PC-9 (cell line): ENCODE results near the gene TCF4. TPM values are rescaled to one million over a fixed set of nuclear protein-coding genes. Genes with fewer than 3 reads are reported as not detected.

Source experiments
- BruUV-seq: library from RNA; stranded (reverse); fragments of 400-500 nt; replicated peaks from 2 replicates; lab custom pipeline; 2021; lab: Mats Ljungman, UMichigan
- CTCF ChIA-PET: fragments of 300-600 bp; sonication (Branson Sonifier 250); formaldehyde crosslinking; loops from one replicate; lab custom pipeline; 2022; ENCODE audit warnings: antibody characterized with exemption; lab: Charles Lee
- POLR2A ChIA-PET: fragments of 300-600 bp; sonication (Branson Sonifier 250); formaldehyde crosslinking; loops from one replicate; lab custom pipeline; 2022; ENCODE audit warnings: antibody characterized with exemption; ENCODE audit not compliant: unreplicated experiment; lab: Charles Lee
- DNase-seq, 2 experiments: peaks; one replicate each; pipeline versions ENCODE4 v3.0.0 to v3.0.0-alpha.2; 2015 to 2022; ENCODE audit warnings: mixed read lengths in 1 of 2
- H2AFZ ChIP-seq: fragments of 200-600 bp; sonication (generic); 2 replicates; pipeline ENCODE4 v1.8.1; 2017; ENCODE audit warnings: antibody characterized with exemption
- H3F3A ChIP-seq: fragments of 200-600 bp; sonication (generic); 2 replicates; pipeline ENCODE4 v1.8.1; 2017; ENCODE audit warnings: antibody characterized with exemption, mild to moderate bottlenecking, low read depth; ENCODE audit not compliant: insufficient read depth
- H3K27ac ChIP-seq: fragments of 200-600 bp; sonication (generic); 2 replicates; pipeline ENCODE4 v1.6.1; 2016; ENCODE audit warnings: mixed run types
- H3K27me3 ChIP-seq: fragments of 200-600 bp; sonication (generic); 2 replicates; pipeline ENCODE4 v1.6.1; 2016; ENCODE audit warnings: low read depth, mixed run types; ENCODE audit not compliant: insufficient read depth
- H3K36me3 ChIP-seq: fragments of 200-600 bp; sonication (generic); 2 replicates; pipeline ENCODE4 v1.6.1; 2016; ENCODE audit warnings: low read depth, mixed run types
- H3K4me1 ChIP-seq: fragments of 200-600 bp; sonication (generic); replicated peaks from 2 replicates; pipeline ENCODE4 v1.6.1; 2016; ENCODE audit warnings: mixed run types; ENCODE audit not compliant: insufficient read depth
- H3K4me2 ChIP-seq: fragments of 200-600 bp; sonication (generic); 2 replicates; pipeline ENCODE4 v1.6.1; 2017; ENCODE audit warnings: mixed run types
- H3K4me3 ChIP-seq: fragments of 200-600 bp; sonication (generic); 2 replicates; pipeline ENCODE4 v1.6.1; 2016; ENCODE audit warnings: mixed run types
- H3K79me2 ChIP-seq: fragments of 200-600 bp; sonication (generic); 2 replicates; pipeline ENCODE4 v1.6.1; 2017; ENCODE audit warnings: low read depth, mixed run types
- H3K9me2 ChIP-seq: fragments of 200-600 bp; sonication (generic); 2 replicates; pipeline ENCODE4 v1.8.1; 2017; ENCODE audit warnings: mild to moderate bottlenecking; ENCODE audit not compliant: insufficient read depth
- H3K9me3 ChIP-seq: fragments of 200-600 bp; sonication (generic); 2 replicates; pipeline ENCODE4 v1.8.1; 2016; ENCODE audit warnings: low read depth; ENCODE audit not compliant: insufficient read depth
- H4K20me1 ChIP-seq: fragments of 200-600 bp; sonication (generic); 2 replicates; pipeline ENCODE4 v1.8.1; 2017; ENCODE audit not compliant: insufficient read depth
- CTCF ChIP-seq: fragments of 200-600 bp; sonication (generic); conservative IDR thresholded peaks from 2 replicates; pipeline ENCODE4 v1.6.1; 2017; ENCODE audit warnings: mixed run types, antibody characterized with exemption, mild to moderate bottlenecking, moderate library complexity
- EZH2 ChIP-seq: fragments of 200-600 bp; sonication (generic); IDR thresholded peaks from 2 replicates; pipeline ENCODE4 v1.8.0; 2017; ENCODE audit warnings: antibody characterized with exemption, low read depth
- intact Hi-C: fragments of 100-400 bp; cut with micrococcal nuclease; formaldehyde crosslinking; loops from one replicate; pipeline ENCODE4 v1.10.0; 2022; ENCODE audit not compliant: unreplicated experiment
- total RNA-seq: library from RNA; stranded (reverse); gene quantifications from 2 replicates; pipeline ENCODE4 v1.2.3, GENCODE V29; 2021

Gene TCF4
- total RNA-seq, 1 experiment from 2014 or later = 0.74 TPM

GRCh38 chr18:55334875-55335274, 253.1 kb downstream of the TCF4 start:
- intact Hi-C loops = no loop called here
- H3K4me3 ChIP-seq = no peak overlapping the region
- ChIA-PET POLR2A (no interaction called here), CTCF (no interaction called here)
- H3F3A ChIP-seq = no peaks in the 10 kb centered on the region
- TF ChIP-seq CTCF (no peak), EZH2 (no peak)
- H3K9me3 ChIP-seq = no peaks in the 10 kb centered on the region
- no TSS peak for BruUV-seq
- no peak for DNase-seq
- no peaks in the 10 kb centered on the region for H3K79me2 ChIP-seq
- H3K36me3 ChIP-seq = no peaks in the 10 kb centered on the region
- H3K27me3 ChIP-seq = no peaks in the 10 kb centered on the region
- no peak overlapping the region for H3K27ac ChIP-seq
- no peak overlapping the region for H2AFZ ChIP-seq
- H4K20me1 ChIP-seq = no peaks in the 10 kb centered on the region
- no peaks in the 10 kb centered on the region for H3K9me2 ChIP-seq
- no peak overlapping the region for H3K4me2 ChIP-seq
- H3K4me1 ChIP-seq = no peaks in the 10 kb centered on the region

GRCh38 chr18:55331301-55331700, 256.7 kb downstream of the TCF4 start:
- BruUV-seq = no TSS peak
- intact Hi-C loops = no loop called here
- no peak for DNase-seq
- no peaks in the 10 kb centered on the region for H3K4me1 ChIP-seq
- CTCF ChIA-PET = no interaction called here
- no peak overlapping the region for H3K4me3 ChIP-seq
- no peak overlapping the region for H3K27ac ChIP-seq
- no peak overlapping the region for H2AFZ ChIP-seq
- no peaks in the 10 kb centered on the region for H3F3A ChIP-seq
- no peaks in the 10 kb centered on the region for H3K27me3 ChIP-seq
- no peaks in the 10 kb centered on the region for H3K36me3 ChIP-seq
- H3K4me2 ChIP-seq = no peak overlapping the region
- POLR2A ChIA-PET = no interaction called here
- H3K9me3 ChIP-seq = no peaks in the 10 kb centered on the region
- TF ChIP-seq EZH2 (no peak), CTCF (no peak)
- no peaks in the 10 kb centered on the region for H3K79me2 ChIP-seq
- no peaks in the 10 kb centered on the region for H3K9me2 ChIP-seq
- no peaks in the 10 kb centered on the region for H4K20me1 ChIP-seq

GRCh38 chr18:55328301-55328700, 259.7 kb downstream of the TCF4 start:
- Histone ChIP-seq H3K9me3 (no peaks in the 10 kb centered on the region), H3K27ac (no peak overlapping the region), H3K36me3 (no peaks in the 10 kb centered on the region), H4K20me1 (no peaks in the 10 kb centered on the region), H3K4me1 (no peaks in the 10 kb centered on the region), H3K27me3 (no peaks in the 10 kb centered on the region), H3K9me2 (no peaks in the 10 kb centered on the region), H3K4me2 (no peak overlapping the region), H3F3A (no peaks in the 10 kb centered on the region), H3K79me2 (no peaks in the 10 kb centered on the region), H2AFZ (no peak overlapping the region), H3K4me3 (no peak overlapping the region)
- TF ChIP-seq EZH2 (no peak), CTCF (no peak)
- ChIA-PET CTCF (no interaction called here), POLR2A (no interaction called here)
- no TSS peak for BruUV-seq
- intact Hi-C loops = no loop called here
- DNase-seq = no peak
